Upper lobe of left lung (tissue), 6 donors: ENCODE measurements around the gene DEFB127. TPM values are rescaled to one million over a fixed set of nuclear protein-coding genes. Genes with fewer than 3 reads are reported as not detected.
"Not testable (repeated sequence)": the region's sequence is repeated elsewhere in the genome, so short reads cannot be mapped to it uniquely, and the experiment has no call there.

Source experiments
- ATAC-seq, 2 donors: fragments of 200-7000 bp; cut with Tn5 transposase; one replicate each; pipeline ENCODE4 v1.9.1; 2022; ENCODE audit warnings: mild to moderate bottlenecking in 2 of 2, moderate library complexity in 2 of 2; ENCODE audit not compliant: low FRiP score in 2 of 2
- DNase-seq, 2 donors: peaks; one replicate each; pipeline ENCODE4 v3.0.0-alpha.2; 2019 to 2020
- H3K27ac ChIP-seq, 4 donors: fragments of 200-600 bp; sonication (generic); one replicate each; pipeline ENCODE4 v1.5.1; 2016 to 2019
- H3K27me3 ChIP-seq, 4 donors: fragments of 200-600 bp; sonication (generic); one replicate each; pipeline ENCODE4 v1.5.1; 2017 to 2019
- H3K36me3 ChIP-seq, 4 donors: fragments of 200-600 bp; sonication (generic); one replicate each; pipeline ENCODE4 v1.5.1; 2016 to 2019
- H3K4me1 ChIP-seq, 4 donors: fragments of 200-600 bp; sonication (generic); one replicate each; pipeline ENCODE4 v1.5.1; 2018 to 2019
- H3K4me3 ChIP-seq, 4 donors: fragments of 200-600 bp; sonication (generic); one replicate each; pipeline ENCODE4 v1.5.1; 2017 to 2019; ENCODE audit warnings: mild to moderate bottlenecking in 2 of 4, moderate library complexity in 1 of 4
- H3K9me3 ChIP-seq, 4 donors: fragments of 200-600 bp; sonication (generic); one replicate each; pipeline ENCODE4 v1.5.1; 2018 to 2019
- CTCF ChIP-seq, 6 experiments: fragments of 450-650 bp in 4 of 6; fragments of 200-600 bp in 2 of 6; sonication (generic) in 2 of 6; IDR thresholded peaks; one replicate each; pipeline ENCODE4 v1.5.1; 2016 to 2019; ENCODE audit warnings: antibody characterized with exemption in 6 of 6
- EP300 ChIP-seq, 4 donors: sonication (generic); formaldehyde crosslinking; IDR thresholded peaks; one replicate each; pipeline ENCODE4 v1.5.1; 2017; ENCODE audit warnings: antibody characterized with exemption in 4 of 4, control low read depth in 2 of 4
- POLR2A ChIP-seq, 4 donors: fragments of 450-650 bp; IDR thresholded peaks; one replicate each; pipeline ENCODE4 v1.5.1; 2016 to 2017; ENCODE audit warnings: antibody characterized with exemption in 4 of 4, mild to moderate bottlenecking in 2 of 4
- POLR2AphosphoS5 ChIP-seq, 2 donors: sonication (generic); formaldehyde crosslinking; IDR thresholded peaks; one replicate each; pipeline ENCODE4 v1.5.1; 2017; ENCODE audit warnings: antibody characterized with exemption in 2 of 2
- WGBS, 2 donors: methylation state at CpG; one replicate each; pipeline ENCODE4 v1.1.5; 2017 to 2018; 5-methylcytosine and 5-hydroxymethylcytosine counted together
- total RNA-seq, 6 donors: library from RNA; depleted of rRNA in 4 of 6; stranded (reverse); fragments of >200 nt in 4 of 6; gene quantifications; one replicate each; pipeline versions ENCODE4 v1.1.0 to v1.2.1, GENCODE V29; 2016 to 2021
- donor health status: DM: no; HTN: no; CAD: no; lungs with moderate emphysema.
- donor health status: DM: no; HTN: yes; CAD: no; lungs with severe emphysema.

The DEFB127 gene
- total RNA-seq, 6 donors from 2014 or later: not detected

GRCh38 chr20:184288-184687, 27.0 kb downstream of the DEFB127 start:
- H3K27ac ChIP-seq: no peak overlapping the region
- no peaks in the 10 kb centered on the region for H3K27me3 ChIP-seq
- no peak for TF ChIP-seq EP300 (IDR thresholded peaks at IDR 0.05)
- no peak for TF ChIP-seq POLR2AphosphoS5 (IDR thresholded peaks at IDR 0.05)
- no peak for TF ChIP-seq CTCF (IDR thresholded peaks at IDR 0.05)
- no peak for TF ChIP-seq POLR2A (IDR thresholded peaks at IDR 0.05)
- H3K4me1 ChIP-seq: no peaks in the 10 kb centered on the region
- DNase-seq: no peak
- H3K36me3 ChIP-seq: no peaks in the 10 kb centered on the region
- WGBS, 2 donors: 66 to 78% methylated on average over 2 of the region's 2 CpGs
- ATAC-seq: no peak
- H3K4me3 ChIP-seq: no peak overlapping the region
- H3K9me3 ChIP-seq: no peaks in the 10 kb centered on the region

- H3K4me1 ChIP-seq: no peaks in the 10 kb centered on the region
- H3K4me3 ChIP-seq: no peak overlapping the region
- H3K27me3 ChIP-seq: no peaks in the 10 kb centered on the region
- peaks cover 0 to 4% (median 0%) of the 10 kb centered on the region in 4 donors for H3K9me3 ChIP-seq
- ATAC-seq: no peak
- H3K27ac ChIP-seq: no peak overlapping the region
- DNase-seq: no peak
- TF ChIP-seq CTCF (IDR thresholded peaks at IDR 0.05): no peak
- no peak for TF ChIP-seq POLR2AphosphoS5 (IDR thresholded peaks at IDR 0.05)
- TF ChIP-seq POLR2A (IDR thresholded peaks at IDR 0.05): no peak
- no peak for TF ChIP-seq EP300 (IDR thresholded peaks at IDR 0.05)
- 65 to 77% methylated on average over 2 of the region's 2 CpGs for WGBS, 2 donors
- no peaks in the 10 kb centered on the region for H3K36me3 ChIP-seq
Measured at GRCh38 chr20:187733-188132, 30.5 kb downstream of the DEFB127 start.

- DNase-seq (no peak), ATAC-seq (no peak)
- H3K36me3 ChIP-seq: no peaks in the 10 kb centered on the region
- TF ChIP-seq POLR2A (IDR thresholded peaks at IDR 0.05) (no peak), EP300 (IDR thresholded peaks at IDR 0.05) (no peak), CTCF (IDR thresholded peaks at IDR 0.05) (no peak), POLR2AphosphoS5 (IDR thresholded peaks at IDR 0.05) (no peak)
- H3K27ac ChIP-seq: no peak within 1 kb of the TSS
- peaks cover 0 to 4% (median 0%) of the 10 kb centered on the region in 4 donors for H3K9me3 ChIP-seq
- 71 to 79% methylated on average over 7 of the region's 7 CpGs for WGBS, 2 donors
- H3K4me3 ChIP-seq: no peak within 1 kb of the TSS
- no peaks in the 10 kb centered on the region for H3K4me1 ChIP-seq
- no peaks in the 10 kb centered on the region for H3K27me3 ChIP-seq
Measured at GRCh38 chr20:189611-190010, 32.4 kb downstream of the DEFB127 start, which contains the start of gene DEFB128. Gene DEFB128, minus strand, starts transcription at chr20:189711. Its CDS starts 88 bp downstream, at chr20:189623.

GRCh38 chr20:198225-198624, 41.0 kb downstream of the DEFB127 start:
- DNase-seq (no peak), ATAC-seq (no peak)
- Histone ChIP-seq H3K4me1 (no peaks in the 10 kb centered on the region), H3K27me3 (no peaks in the 10 kb centered on the region), H3K4me3 (no peak overlapping the region), H3K36me3 (no peaks in the 10 kb centered on the region), H3K9me3 (no peaks in the 10 kb centered on the region), H3K27ac (no peak overlapping the region)
- TF ChIP-seq POLR2AphosphoS5 (IDR thresholded peaks at IDR 0.05): no peak
- TF ChIP-seq CTCF (IDR thresholded peaks at IDR 0.05): no peak
- no peak for TF ChIP-seq POLR2A (IDR thresholded peaks at IDR 0.05)
- TF ChIP-seq EP300 (IDR thresholded peaks at IDR 0.05): no peak
- WGBS, 2 donors: 82 to 88% methylated on average over 1 of the region's 1 CpG

- Histone ChIP-seq H3K27me3 (no peaks in the 10 kb centered on the region), H3K9me3 (no peaks in the 10 kb centered on the region), H3K4me3 (no peak overlapping the region), H3K27ac (no peak overlapping the region), H3K36me3 (no peaks in the 10 kb centered on the region), H3K4me1 (no peaks in the 10 kb centered on the region)
- ATAC-seq: no peak
- DNase-seq: no peak
- TF ChIP-seq POLR2AphosphoS5 (IDR thresholded peaks at IDR 0.05) (no peak), POLR2A (IDR thresholded peaks at IDR 0.05) (no peak), EP300 (IDR thresholded peaks at IDR 0.05) (no peak), CTCF (IDR thresholded peaks at IDR 0.05) (no peak)
- 56 to 60% methylated on average over 2 to 4 of the region's 4 CpGs for WGBS, 2 donors
Measured at GRCh38 chr20:199996-200395, 42.7 kb downstream of the DEFB127 start.

- not testable (repeated sequence) for H3K27ac ChIP-seq, H3K36me3 ChIP-seq, ATAC-seq, DNase-seq, H3K9me3 ChIP-seq, H3K27me3 ChIP-seq, H3K4me3 ChIP-seq, H3K4me1 ChIP-seq
- 62 to 71% methylated on average over 4 of the region's 4 CpGs for WGBS, 2 donors
Measured at GRCh38 chr20:203630-204029, 46.4 kb downstream of the DEFB127 start.
